ENCODE measurements around the gene TNS2. TPM values are rescaled to one million over a fixed set of nuclear protein-coding genes. Genes with fewer than 3 reads are reported as not detected.

TNS2 gene
- total and polyA plus RNA-seq, 2 of the 13 experiments (the other 11 are each of a cell fraction or from before 2014, with no cell fraction given) = 8.9 to 20.4 TPM

DNA sequence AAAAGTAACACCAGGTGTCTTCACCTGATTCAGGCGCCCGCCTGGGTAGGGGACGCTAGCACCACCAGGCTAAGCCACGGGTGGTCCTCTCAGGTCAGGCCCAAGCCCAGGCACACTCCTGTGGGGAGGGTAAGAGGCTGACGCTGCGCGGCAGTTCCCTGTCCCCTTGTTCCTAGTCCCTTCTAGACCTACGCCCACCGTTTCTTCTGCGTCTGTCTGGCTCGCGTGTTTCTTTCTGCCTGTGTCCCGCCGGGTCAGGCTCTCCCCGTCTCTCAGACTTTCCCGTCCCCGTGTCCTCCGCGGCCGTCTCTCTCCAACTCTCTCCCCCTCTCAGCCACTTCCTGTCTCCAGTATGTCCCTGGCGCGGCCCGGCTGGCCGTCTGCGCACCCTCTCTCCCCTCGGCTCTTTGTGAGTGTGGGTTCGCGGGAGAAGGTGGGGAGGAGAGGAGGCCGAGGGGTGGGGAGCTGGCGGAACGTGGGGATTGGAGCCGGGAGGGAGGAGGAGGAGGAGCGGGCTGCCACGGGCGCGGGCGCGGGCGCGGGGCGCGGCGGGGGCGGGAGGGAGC, 3.1 kb upstream of the TNS2 start (continued):
- TF ChIP-seq, protein P1, sequence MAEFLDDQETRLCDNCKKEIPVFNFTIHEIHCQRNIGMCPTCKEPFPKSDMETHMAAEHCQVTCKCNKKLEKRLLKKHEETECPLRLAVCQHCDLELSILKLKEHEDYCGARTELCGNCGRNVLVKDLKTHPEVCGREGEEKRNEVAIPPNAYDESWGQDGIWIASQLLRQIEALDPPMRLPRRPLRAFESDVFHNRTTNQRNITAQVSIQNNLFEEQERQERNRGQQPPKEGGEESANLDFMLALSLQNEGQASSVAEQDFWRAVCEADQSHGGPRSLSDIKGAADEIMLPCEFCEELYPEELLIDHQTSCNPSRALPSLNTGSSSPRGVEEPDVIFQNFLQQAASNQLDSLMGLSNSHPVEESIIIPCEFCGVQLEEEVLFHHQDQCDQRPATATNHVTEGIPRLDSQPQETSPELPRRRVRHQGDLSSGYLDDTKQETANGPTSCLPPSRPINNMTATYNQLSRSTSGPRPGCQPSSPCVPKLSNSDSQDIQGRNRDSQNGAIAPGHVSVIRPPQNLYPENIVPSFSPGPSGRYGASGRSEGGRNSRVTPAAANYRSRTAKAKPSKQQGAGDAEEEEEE (CRISPR knock-in tag; IDR thresholded peaks at IDR 0.05; ENCODE audit: borderline replicate concordance) = no peak
- TF ChIP-seq, protein P2, sequence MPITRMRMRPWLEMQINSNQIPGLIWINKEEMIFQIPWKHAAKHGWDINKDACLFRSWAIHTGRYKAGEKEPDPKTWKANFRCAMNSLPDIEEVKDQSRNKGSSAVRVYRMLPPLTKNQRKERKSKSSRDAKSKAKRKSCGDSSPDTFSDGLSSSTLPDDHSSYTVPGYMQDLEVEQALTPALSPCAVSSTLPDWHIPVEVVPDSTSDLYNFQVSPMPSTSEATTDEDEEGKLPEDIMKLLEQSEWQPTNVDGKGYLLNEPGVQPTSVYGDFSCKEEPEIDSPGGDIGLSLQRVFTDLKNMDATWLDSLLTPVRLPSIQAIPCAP (CRISPR knock-in tag; IDR thresholded peaks at IDR 0.05; ENCODE audit: low read depth) = no peak
- no peak for TF ChIP-seq ZNF530 (CRISPR knock-in tag; IDR thresholded peaks at IDR 0.05; ENCODE audit: low read depth)
- TF ChIP-seq KDM1A (CRISPR knock-in tag; IDR thresholded peaks at IDR 0.05) = no peak
- no peak for TF ChIP-seq RELA (CRISPR knock-in tag; IDR thresholded peaks at IDR 0.05)
- no peak for TF ChIP-seq ZNF292 (CRISPR knock-in tag; IDR thresholded peaks at IDR 0.05; ENCODE audit: borderline replicate concordance, low read depth)
- TF ChIP-seq ZNF20 (CRISPR knock-in tag; IDR thresholded peaks at IDR 0.05) = no peak
- TF ChIP-seq POLR2A (IDR thresholded peaks at IDR 0.05; ENCODE audit: insufficient read depth in 1 of 2, low read depth in 2 of 2, low read length in 2 of 2) = peak in 1 of 2 experiments; percentile 52; a peak in 2 of 4 replicates
- no peak for TF ChIP-seq CBX2 (IDR thresholded peaks at IDR 0.05; ENCODE audit: low read depth, low read length)
- TF ChIP-seq CBX2 (CRISPR knock-in tag; IDR thresholded peaks at IDR 0.05; ENCODE audit: low read depth) = no peak
- TF ChIP-seq, protein P3, sequence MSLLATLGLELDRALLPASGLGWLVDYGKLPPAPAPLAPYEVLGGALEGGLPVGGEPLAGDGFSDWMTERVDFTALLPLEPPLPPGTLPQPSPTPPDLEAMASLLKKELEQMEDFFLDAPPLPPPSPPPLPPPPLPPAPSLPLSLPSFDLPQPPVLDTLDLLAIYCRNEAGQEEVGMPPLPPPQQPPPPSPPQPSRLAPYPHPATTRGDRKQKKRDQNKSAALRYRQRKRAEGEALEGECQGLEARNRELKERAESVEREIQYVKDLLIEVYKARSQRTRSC (CRISPR knock-in tag; IDR thresholded peaks at IDR 0.05; ENCODE audit: low read depth) = no peak
- TF ChIP-seq AGO1 (IDR thresholded peaks at IDR 0.05; ENCODE audit: low read depth, low read length, poor library complexity, severe bottlenecking) = peak; percentile 89
- TF ChIP-seq ZNF484 (CRISPR knock-in tag; IDR thresholded peaks at IDR 0.05; ENCODE audit: borderline replicate concordance, low read depth) = no peak
- TF ChIP-seq, protein P4, sequence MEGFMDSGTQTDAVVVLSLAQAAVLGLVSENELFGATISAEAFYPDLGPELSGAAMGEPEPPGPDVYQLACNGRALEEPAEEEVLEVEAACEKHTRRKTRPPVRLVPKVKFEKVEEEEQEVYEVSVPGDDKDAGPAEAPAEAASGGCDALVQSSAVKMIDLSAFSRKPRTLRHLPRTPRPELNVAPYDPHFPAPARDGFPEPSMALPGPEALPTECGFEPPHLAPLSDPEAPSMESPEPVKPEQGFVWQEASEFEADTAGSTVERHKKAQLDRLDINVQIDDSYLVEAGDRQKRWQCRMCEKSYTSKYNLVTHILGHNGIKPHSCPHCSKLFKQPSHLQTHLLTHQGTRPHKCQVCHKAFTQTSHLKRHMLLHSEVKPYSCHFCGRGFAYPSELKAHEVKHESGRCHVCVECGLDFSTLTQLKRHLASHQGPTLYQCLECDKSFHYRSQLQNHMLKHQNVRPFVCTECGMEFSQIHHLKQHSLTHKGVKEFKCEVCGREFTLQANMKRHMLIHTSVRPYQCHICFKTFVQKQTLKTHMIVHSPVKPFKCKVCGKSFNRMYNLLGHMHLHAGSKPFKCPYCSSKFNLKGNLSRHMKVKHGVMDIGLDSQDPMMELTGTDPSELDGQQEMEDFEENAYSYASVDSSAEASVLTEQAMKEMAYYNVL (CRISPR knock-in tag; IDR thresholded peaks at IDR 0.05; ENCODE audit: borderline replicate concordance) = no peak
- TF ChIP-seq ZNF7 (CRISPR knock-in tag; IDR thresholded peaks at IDR 0.05) = no peak
- TF ChIP-seq, protein P5, sequence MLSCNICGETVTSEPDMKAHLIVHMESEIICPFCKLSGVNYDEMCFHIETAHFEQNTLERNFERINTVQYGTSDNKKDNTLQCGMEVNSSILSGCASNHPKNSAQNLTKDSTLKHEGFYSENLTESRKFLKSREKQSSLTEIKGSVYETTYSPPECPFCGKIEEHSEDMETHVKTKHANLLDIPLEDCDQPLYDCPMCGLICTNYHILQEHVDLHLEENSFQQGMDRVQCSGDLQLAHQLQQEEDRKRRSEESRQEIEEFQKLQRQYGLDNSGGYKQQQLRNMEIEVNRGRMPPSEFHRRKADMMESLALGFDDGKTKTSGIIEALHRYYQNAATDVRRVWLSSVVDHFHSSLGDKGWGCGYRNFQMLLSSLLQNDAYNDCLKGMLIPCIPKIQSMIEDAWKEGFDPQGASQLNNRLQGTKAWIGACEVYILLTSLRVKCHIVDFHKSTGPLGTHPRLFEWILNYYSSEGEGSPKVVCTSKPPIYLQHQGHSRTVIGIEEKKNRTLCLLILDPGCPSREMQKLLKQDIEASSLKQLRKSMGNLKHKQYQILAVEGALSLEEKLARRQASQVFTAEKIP (CRISPR knock-in tag; IDR thresholded peaks at IDR 0.05; ENCODE audit: borderline replicate concordance) = no peak
- TF ChIP-seq SP5 (CRISPR knock-in tag; IDR thresholded peaks at IDR 0.05; ENCODE audit: borderline replicate concordance, low read depth) = 0 out of 2 replicates have a peak, but pooled peaks have one; percentile 8
- no peak for TF ChIP-seq HMG20B (CRISPR knock-in tag; conservative IDR thresholded peaks at IDR 0.05)
- TF ChIP-seq ZNF749 (CRISPR knock-in tag; IDR thresholded peaks at IDR 0.05; ENCODE audit: borderline replicate concordance) = peak; percentile 54; the same call in 1 of the 2 replicates
- no peak for TF ChIP-seq IKZF1 (IDR thresholded peaks at IDR 0.05)
- TF ChIP-seq, protein P6, sequence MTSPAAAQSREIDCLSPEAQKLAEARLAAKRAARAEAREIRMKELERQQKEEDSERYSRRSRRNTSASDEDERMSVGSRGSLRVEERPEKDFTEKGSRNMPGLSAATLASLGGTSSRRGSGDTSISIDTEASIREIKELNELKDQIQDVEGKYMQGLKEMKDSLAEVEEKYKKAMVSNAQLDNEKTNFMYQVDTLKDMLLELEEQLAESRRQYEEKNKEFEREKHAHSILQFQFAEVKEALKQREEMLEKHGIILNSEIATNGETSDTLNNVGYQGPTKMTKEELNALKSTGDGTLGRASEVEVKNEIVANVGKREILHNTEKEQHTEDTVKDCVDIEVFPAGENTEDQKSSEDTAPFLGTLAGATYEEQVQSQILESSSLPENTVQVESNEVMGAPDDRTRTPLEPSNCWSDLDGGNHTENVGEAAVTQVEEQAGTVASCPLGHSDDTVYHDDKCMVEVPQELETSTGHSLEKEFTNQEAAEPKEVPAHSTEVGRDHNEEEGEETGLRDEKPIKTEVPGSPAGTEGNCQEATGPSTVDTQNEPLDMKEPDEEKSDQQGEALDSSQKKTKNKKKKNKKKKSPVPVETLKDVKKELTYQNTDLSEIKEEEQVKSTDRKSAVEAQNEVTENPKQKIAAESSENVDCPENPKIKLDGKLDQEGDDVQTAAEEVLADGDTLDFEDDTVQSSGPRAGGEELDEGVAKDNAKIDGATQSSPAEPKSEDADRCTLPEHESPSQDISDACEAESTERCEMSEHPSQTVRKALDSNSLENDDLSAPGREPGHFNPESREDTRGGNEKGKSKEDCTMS (CRISPR knock-in tag; conservative IDR thresholded peaks at IDR 0.05) = no peak

All from HepG2 (cell line).